CD4-positive, alpha-beta T cell (primary cell): ENCODE results near the gene CTNNA1. TPM values are rescaled to one million over a fixed set of nuclear protein-coding genes. Genes with fewer than 3 reads are reported as not detected.

Experiments used
- ATAC-seq: fragments of 200-7000 bp; cut with Tn5 transposase; one replicate; pipeline ENCODE4 v1.10.0; 2022; ENCODE audit warnings: mild to moderate bottlenecking; ENCODE audit not compliant: poor library complexity
- CTCF ChIA-PET: fragments of 350-600 bp; sonication (Branson Sonifier 250); formaldehyde crosslinking; loops from one replicate; lab custom pipeline; 2021; ENCODE audit warnings: antibody characterized with exemption, inconsistent platforms; lab: Charles Lee
- POLR2A ChIA-PET: fragments of 350-600 bp; sonication (Branson Sonifier 250); formaldehyde crosslinking; loops from one replicate; lab custom pipeline; 2021; ENCODE audit warnings: antibody characterized with exemption, inconsistent platforms; lab: Charles Lee
- DNase-seq, 14 experiments: peaks; one replicate each; pipeline ENCODE4 v3.0.0-alpha.2; 2013 to 2020; ENCODE audit warnings: mixed read lengths in 2 of 14
- H3K27ac ChIP-seq, 2 donors: one replicate each; pipeline versions ENCODE4 v1.5.1 to v1.7.0; 2013; ENCODE audit warnings: low read length in 2 of 2, low read depth in 1 of 2, mild to moderate bottlenecking in 1 of 2
- H3K27me3 ChIP-seq, 2 experiments: 1 replicate in 1 of 2; 2 replicates in 1 of 2; pipeline versions ENCODE4 v1.6.1 to v1.7.0; 2013; ENCODE audit warnings: low read length in 2 of 2, control low read depth in 1 of 2, mild to moderate bottlenecking in 1 of 2, moderate library complexity in 1 of 2; ENCODE audit not compliant: insufficient read depth in 2 of 2, control insufficient read depth in 1 of 2
- H3K36me3 ChIP-seq: one replicate; pipeline ENCODE4 v1.6.1; 2013; ENCODE audit warnings: low read length, control low read depth; ENCODE audit not compliant: insufficient read depth
- H3K4me1 ChIP-seq: one replicate; pipeline ENCODE4 v1.6.1; 2013; ENCODE audit warnings: low read length, control low read depth; ENCODE audit not compliant: insufficient read depth
- H3K4me3 ChIP-seq: one replicate; pipeline ENCODE4 v1.5.1; 2013; ENCODE audit warnings: mild to moderate bottlenecking, low read length, moderate library complexity
- H3K9me3 ChIP-seq, 2 experiments: 1 replicate in 1 of 2; 2 replicates in 1 of 2; pipeline versions ENCODE4 v1.6.1 to v1.7.0; 2013; ENCODE audit warnings: low read length in 2 of 2, mild to moderate bottlenecking in 2 of 2, control low read depth in 1 of 2, moderate library complexity in 1 of 2; ENCODE audit not compliant: control insufficient read depth in 1 of 2, insufficient read depth in 1 of 2
- H3K27ac Mint-ChIP-seq: one replicate; pipeline ENCODE4 v1.8.0; 2020; ENCODE audit warnings: mixed read lengths
- H3K27me3 Mint-ChIP-seq: one replicate; pipeline ENCODE4 v1.8.0; 2021; ENCODE audit warnings: mixed read lengths
- H3K36me3 Mint-ChIP-seq: one replicate; pipeline ENCODE4 v1.8.0; 2021; ENCODE audit warnings: low read depth, mixed read lengths
- H3K4me1 Mint-ChIP-seq: one replicate; pipeline ENCODE4 v1.8.0; 2021; ENCODE audit warnings: low read depth, mixed read lengths
- H3K4me3 Mint-ChIP-seq: one replicate; pipeline ENCODE4 v1.8.0; 2020; ENCODE audit warnings: mild to moderate bottlenecking, mixed read lengths
- H3K9me3 Mint-ChIP-seq: one replicate; pipeline ENCODE4 v1.8.0; 2020; ENCODE audit warnings: mixed read lengths
- intact Hi-C, 2 experiments: fragments of 100-400 bp; cut with DNase I in 1 of 2; cut with micrococcal nuclease in 1 of 2; formaldehyde crosslinking; loops; one replicate each; pipeline versions ENCODE4 v1.15.1 to v1.9.0; 2023 to 2025; cut with DNase I, micrococcal nuclease
- total RNA-seq, 174 experiments: library from RNA in 2 of 174; stranded (reverse) in 2 of 174; gene quantifications; one replicate each; pipeline ENCODE4 v1.2.3 and lab custom pipeline; 2021 to 2026
- TF ChIP-seq, protein P1 (sequence below): fragments of 200-600 bp; IDR thresholded peaks from one replicate; pipeline ENCODE4 v1.8.0; 2022; ENCODE audit warnings: antibody characterized with exemption, mild to moderate bottlenecking

The CTNNA1 gene
- total RNA-seq, 2 experiments from 2014 or later: 6.0 to 6.7 TPM

DNA sequence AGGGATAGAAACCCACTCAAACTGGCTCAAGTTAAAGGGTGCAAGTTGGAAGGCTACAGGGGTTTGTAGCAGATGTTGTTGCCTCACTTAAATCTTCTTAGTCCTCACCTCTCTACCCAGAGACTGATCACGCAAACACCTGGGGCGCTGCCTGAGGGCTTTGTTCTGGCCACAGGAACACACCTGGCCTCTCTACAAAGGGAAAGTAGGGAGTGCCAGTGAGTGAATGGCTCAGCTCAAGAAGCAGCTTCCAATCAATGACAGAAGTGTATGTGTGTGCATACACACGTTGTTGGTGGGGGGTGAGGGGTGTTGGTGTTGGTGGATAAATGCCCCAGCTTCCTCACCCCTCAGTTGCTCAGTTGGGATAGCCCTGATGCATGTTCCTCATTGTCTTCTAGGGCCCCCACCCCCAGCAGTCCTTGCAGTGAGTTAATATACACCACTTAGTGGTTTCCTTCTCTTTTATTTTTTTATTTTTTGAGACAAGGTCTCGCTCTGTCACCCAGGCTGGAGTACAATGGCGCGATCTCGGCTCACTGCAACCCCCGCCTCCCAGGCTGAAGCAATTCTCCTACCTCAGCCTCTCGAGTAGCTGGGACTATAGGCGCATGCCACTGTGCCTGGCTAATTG is 30.6 kb upstream of the CTNNA1 start:
- Mint-ChIP-seq H3K9me3 (no peaks in the 10 kb centered on the region), H3K27me3 (peaks cover 62% of the 10 kb centered on the region), H3K4me1 (peaks cover 6% of the 10 kb centered on the region), H3K27ac (no peak overlapping the region), H3K4me3 (no peak overlapping the region), H3K36me3 (no peaks in the 10 kb centered on the region)
- Histone ChIP-seq H3K27me3 (peaks cover 13 to 17% of the 10 kb centered on the region in 2 experiments), H3K4me1 (peaks cover 4% of the 10 kb centered on the region), H3K4me3 (no peak overlapping the region), H3K36me3 (no peaks in the 10 kb centered on the region), H3K9me3 (no peaks in the 10 kb centered on the region), H3K27ac (no peak overlapping the region)
- TF ChIP-seq, protein P1, sequence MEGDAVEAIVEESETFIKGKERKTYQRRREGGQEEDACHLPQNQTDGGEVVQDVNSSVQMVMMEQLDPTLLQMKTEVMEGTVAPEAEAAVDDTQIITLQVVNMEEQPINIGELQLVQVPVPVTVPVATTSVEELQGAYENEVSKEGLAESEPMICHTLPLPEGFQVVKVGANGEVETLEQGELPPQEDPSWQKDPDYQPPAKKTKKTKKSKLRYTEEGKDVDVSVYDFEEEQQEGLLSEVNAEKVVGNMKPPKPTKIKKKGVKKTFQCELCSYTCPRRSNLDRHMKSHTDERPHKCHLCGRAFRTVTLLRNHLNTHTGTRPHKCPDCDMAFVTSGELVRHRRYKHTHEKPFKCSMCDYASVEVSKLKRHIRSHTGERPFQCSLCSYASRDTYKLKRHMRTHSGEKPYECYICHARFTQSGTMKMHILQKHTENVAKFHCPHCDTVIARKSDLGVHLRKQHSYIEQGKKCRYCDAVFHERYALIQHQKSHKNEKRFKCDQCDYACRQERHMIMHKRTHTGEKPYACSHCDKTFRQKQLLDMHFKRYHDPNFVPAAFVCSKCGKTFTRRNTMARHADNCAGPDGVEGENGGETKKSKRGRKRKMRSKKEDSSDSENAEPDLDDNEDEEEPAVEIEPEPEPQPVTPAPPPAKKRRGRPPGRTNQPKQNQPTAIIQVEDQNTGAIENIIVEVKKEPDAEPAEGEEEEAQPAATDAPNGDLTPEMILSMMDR: no peak
- ChIA-PET POLR2A (no interaction called here), CTCF (no interaction called here)
- intact Hi-C loops: no loop called here
- ATAC-seq: no peak
- no peak for DNase-seq

DNA sequence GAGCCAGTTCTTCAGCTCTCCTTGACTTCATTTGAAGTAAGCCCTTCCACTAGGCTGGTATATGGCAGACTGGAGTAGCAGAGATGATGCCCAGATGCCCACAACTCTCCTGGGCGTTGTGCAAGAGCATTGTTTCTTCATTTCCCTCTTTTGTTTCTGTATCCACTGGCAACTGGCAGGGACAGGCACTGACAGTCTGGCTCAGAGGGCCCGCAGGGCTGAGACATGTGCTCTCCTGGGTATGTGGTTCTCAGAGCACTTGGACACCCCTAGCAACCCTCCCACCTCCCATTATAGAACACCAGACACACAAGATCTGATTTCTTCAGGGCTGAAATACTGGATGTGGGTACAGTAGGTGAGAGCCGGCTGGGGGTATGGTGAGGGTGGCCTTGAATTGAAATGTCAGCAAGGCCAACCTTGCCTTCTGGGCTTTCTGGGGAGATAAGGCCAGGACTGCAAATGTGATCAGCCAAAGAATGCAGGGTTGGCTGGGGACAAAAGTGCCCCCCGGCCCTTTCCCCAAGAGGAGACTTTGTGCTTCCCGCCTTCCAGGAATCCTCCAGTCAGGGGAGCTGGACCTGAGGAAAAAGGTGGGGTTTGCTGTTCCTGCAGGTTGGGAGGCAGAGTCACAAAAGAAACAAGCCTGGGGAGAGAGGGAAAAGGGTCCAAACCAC is 28.6 kb upstream of the CTNNA1 start:
- no peaks in the 10 kb centered on the region for H3K36me3 ChIP-seq
- ATAC-seq (no peak), DNase-seq (peak in 2 of 14 experiments; percentile 14 to 19)
- no peaks in the 10 kb centered on the region for H3K9me3 ChIP-seq
- H3K27me3 ChIP-seq: peaks cover 4 to 19% of the 10 kb centered on the region in 2 experiments
- H3K9me3 Mint-ChIP-seq: no peaks in the 10 kb centered on the region
- no peaks in the 10 kb centered on the region for H3K36me3 Mint-ChIP-seq
- peaks cover 6% of the 10 kb centered on the region for H3K4me1 Mint-ChIP-seq
- H3K27me3 Mint-ChIP-seq: peaks cover 59% of the 10 kb centered on the region
- no peak overlapping the region for H3K27ac ChIP-seq
- intact Hi-C loops: no loop called here
- no peak overlapping the region for H3K4me3 Mint-ChIP-seq
- CTCF ChIA-PET: no interaction called here
- H3K4me3 ChIP-seq: no peak overlapping the region
- H3K27ac Mint-ChIP-seq: no peak overlapping the region
- H3K4me1 ChIP-seq: peaks cover 4% of the 10 kb centered on the region
- POLR2A ChIA-PET: no interaction called here
- TF ChIP-seq, protein P1: no peak

DNA sequence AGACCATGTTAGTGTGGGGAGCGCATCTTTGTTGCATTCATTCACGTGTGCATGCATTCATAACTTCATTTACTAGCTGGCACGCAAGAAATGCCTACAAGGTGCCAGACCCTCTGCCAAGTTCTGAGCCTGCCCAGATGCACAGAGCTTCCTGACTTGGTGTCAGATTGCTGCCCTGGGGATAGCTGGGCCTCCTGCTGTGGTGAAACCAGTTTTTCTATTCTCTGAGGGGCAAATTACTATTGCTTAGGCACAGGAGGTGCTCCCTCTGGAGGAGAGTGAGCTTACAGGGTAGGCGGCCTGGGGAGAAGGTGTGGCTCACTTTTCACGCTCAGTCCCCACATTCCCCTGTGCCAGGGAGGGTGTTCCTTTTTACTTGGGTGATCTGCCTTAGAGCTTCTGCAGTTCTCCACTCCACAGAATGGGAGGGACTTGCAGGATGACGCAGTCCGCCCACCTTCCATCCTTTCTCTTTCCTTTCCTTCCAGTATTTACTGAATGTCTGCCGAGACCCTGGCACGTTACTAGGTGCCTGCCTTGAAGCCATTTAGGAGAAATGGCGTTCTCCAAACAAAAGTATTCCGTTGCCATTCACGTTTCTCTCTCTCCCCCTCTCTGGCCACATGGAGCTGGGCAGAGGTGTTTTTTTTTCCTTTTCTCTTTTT is 27.9 kb upstream of the CTNNA1 start:
- ATAC-seq: no peak
- POLR2A ChIA-PET: no interaction called here

More for the DNA sequence above, 27.9 kb upstream of the CTNNA1 start:
- TF ChIP-seq, protein P1: no peak
- H3K27ac Mint-ChIP-seq: no peak overlapping the region
- H3K4me1 Mint-ChIP-seq: peaks cover 6% of the 10 kb centered on the region
- CTCF ChIA-PET: no interaction called here
- peaks cover 57% of the 10 kb centered on the region for H3K27me3 Mint-ChIP-seq
- H3K36me3 Mint-ChIP-seq: no peaks in the 10 kb centered on the region
- no peak overlapping the region for H3K27ac ChIP-seq
- no peak overlapping the region for H3K4me3 ChIP-seq
- peaks cover 4% of the 10 kb centered on the region for H3K4me1 ChIP-seq
- H3K36me3 ChIP-seq: no peaks in the 10 kb centered on the region
- intact Hi-C loops: no loop called here
- H3K27me3 ChIP-seq: peaks cover 4 to 19% of the 10 kb centered on the region in 2 experiments
- H3K9me3 Mint-ChIP-seq: no peaks in the 10 kb centered on the region
- no peak overlapping the region for H3K4me3 Mint-ChIP-seq
- no peak for DNase-seq
- no peaks in the 10 kb centered on the region for H3K9me3 ChIP-seq
